Parathyroid adenoma (tissue), 2 donors: ENCODE results near the gene LMNA.

Source experiments
- H2AFZ ChIP-seq: fragments of 300-600 bp; sonication (generic); one replicate; pipeline ENCODE4 v1.7.0; 2017; ENCODE audit warnings: antibody characterized with exemption, mild to moderate bottlenecking
- H3K27ac ChIP-seq: fragments of 300-600 bp; sonication (generic); one replicate; pipeline ENCODE4 v1.7.0; 2017
- H3K27me3 ChIP-seq: fragments of 300-600 bp; sonication (generic); one replicate; pipeline ENCODE4 v1.7.0; 2017; ENCODE audit warnings: low read length; ENCODE audit not compliant: control insufficient read depth, insufficient read depth
- H3K36me3 ChIP-seq: fragments of 300-600 bp; sonication (generic); one replicate; pipeline ENCODE4 v1.7.0; 2017; ENCODE audit warnings: low read length; ENCODE audit not compliant: control insufficient read depth, insufficient read depth
- H3K4me1 ChIP-seq: fragments of 300-600 bp; sonication (generic); one replicate; pipeline ENCODE4 v1.7.0; 2017; ENCODE audit warnings: control low read depth
- H3K4me2 ChIP-seq: fragments of 300-600 bp; sonication (generic); one replicate; pipeline ENCODE4 v1.7.0; 2017; ENCODE audit warnings: low read length
- H3K4me3 ChIP-seq: fragments of 300-600 bp; sonication (generic); one replicate; pipeline ENCODE4 v1.7.0; 2017; ENCODE audit warnings: low read depth, low read length
- H3K79me2 ChIP-seq: fragments of 300-600 bp; sonication (generic); one replicate; pipeline ENCODE4 v1.7.0; 2017; ENCODE audit warnings: control low read depth
- H3K9ac ChIP-seq: fragments of 300-600 bp; sonication (generic); one replicate; pipeline ENCODE4 v1.7.0; 2017; ENCODE audit warnings: mild to moderate bottlenecking
- H3K9me3 ChIP-seq: fragments of 300-600 bp; sonication (generic); one replicate; pipeline ENCODE4 v1.7.0; 2017; ENCODE audit warnings: low read length; ENCODE audit not compliant: control insufficient read depth
- TF ChIP-seq, protein P1 (sequence below): fragments of 300-600 bp; sonication (generic); IDR thresholded peaks from one replicate; pipeline ENCODE4 v1.7.0; 2017; ENCODE audit warnings: antibody characterized with exemption, mild to moderate bottlenecking
- donor health status: primary hyperparathyroidism.

LMNA gene

DNA sequence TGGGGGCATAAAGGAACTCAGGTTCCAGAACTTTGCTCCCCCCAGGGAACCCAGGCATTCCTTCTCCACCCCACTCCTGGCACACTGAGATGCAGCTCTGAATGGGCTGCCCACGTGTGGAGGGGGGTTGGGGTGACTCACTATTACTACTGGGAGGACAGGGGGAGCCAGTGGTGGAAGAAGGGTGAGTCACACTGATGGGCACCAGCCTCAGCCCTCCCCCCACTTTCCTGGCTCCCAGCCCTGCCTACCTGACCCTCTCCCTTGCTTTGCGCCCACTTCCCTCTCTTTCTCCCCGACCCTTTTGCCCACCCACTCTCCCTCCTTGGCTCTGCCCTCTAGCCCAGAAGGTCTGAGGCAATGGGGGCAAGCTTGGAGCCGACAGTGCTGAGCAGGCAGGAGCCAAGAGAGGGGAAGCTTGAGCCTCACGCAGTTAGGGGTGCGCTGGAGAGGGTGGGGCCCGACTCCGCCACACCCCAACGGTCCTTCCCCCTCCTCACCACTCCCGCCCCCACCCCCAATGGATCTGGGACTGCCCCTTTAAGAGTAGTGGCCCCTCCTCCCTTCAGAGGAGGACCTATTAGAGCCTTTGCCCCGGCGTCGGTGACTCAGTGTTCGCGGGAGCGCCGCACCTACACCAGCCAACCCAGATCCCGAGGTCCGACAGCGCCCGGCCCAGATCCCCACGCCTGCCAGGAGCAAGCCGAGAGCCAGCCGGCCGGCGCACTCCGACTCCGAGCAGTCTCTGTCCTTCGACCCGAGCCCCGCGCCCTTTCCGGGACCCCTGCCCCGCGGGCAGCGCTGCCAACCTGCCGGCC is at the start of gene LMNA:
LMNA (plus strand) TSS at position 611 of the 818 bp plus-strand sequence. CDS start 208 bp downstream, outside the sequence.
- peaks cover 8% of the 10 kb centered on the region for H3K4me1 ChIP-seq
- peaks cover 23% of the 10 kb centered on the region for H3K79me2 ChIP-seq
- peak within 1 kb of the TSS; percentile 92 for H3K9ac ChIP-seq
- H2AFZ ChIP-seq, result peak within 1 kb of the TSS; percentile 64
- no peaks in the 10 kb centered on the region for H3K36me3 ChIP-seq
- TF ChIP-seq, protein P1, sequence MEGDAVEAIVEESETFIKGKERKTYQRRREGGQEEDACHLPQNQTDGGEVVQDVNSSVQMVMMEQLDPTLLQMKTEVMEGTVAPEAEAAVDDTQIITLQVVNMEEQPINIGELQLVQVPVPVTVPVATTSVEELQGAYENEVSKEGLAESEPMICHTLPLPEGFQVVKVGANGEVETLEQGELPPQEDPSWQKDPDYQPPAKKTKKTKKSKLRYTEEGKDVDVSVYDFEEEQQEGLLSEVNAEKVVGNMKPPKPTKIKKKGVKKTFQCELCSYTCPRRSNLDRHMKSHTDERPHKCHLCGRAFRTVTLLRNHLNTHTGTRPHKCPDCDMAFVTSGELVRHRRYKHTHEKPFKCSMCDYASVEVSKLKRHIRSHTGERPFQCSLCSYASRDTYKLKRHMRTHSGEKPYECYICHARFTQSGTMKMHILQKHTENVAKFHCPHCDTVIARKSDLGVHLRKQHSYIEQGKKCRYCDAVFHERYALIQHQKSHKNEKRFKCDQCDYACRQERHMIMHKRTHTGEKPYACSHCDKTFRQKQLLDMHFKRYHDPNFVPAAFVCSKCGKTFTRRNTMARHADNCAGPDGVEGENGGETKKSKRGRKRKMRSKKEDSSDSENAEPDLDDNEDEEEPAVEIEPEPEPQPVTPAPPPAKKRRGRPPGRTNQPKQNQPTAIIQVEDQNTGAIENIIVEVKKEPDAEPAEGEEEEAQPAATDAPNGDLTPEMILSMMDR, result no peak
- peak within 1 kb of the TSS; percentile 89 for H3K27ac ChIP-seq
- peak within 1 kb of the TSS; percentile 78 for H3K4me2 ChIP-seq
- H3K4me3 ChIP-seq, result peak within 1 kb of the TSS; percentile 100
- H3K27me3 ChIP-seq, result no peaks in the 10 kb centered on the region
- H3K9me3 ChIP-seq, result no peaks in the 10 kb centered on the region

DNA sequence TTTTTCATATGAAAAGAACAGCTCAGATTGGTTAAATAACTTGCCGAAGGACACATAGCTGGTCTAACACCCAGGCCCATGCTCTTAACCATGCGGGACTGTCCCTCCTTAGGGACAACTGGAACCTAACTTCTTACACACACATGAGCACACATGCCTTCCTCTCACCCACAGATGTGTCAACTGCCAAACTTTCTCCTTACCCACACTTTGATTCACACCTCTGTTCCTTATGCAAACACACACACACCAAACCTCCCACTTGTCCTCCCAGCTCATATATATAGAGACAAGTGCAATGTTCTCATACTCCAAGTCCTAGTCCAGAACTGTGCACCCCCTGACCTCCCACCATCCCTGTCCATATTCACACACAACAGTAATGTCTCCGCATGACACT is 49.3 kb upstream of the LMNA start:
- Histone ChIP-seq H3K27ac (no peak overlapping the region), H3K9ac (no peak overlapping the region)

DNA sequence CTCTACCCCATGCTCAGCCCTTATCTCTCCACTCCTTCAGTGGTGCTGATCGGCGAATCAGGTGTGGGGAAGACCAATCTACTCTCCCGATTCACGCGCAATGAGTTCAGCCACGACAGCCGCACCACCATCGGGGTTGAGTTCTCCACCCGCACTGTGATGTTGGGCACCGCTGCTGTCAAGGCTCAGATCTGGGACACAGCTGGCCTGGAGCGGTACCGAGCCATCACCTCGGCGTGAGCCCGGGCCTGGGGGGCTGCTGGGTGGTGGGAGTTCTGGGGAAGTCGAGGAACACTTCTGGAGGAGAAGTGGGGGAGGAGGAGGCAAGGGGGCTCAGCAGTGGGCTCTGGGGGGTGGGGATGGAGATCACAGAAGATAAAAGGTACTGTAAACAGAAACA is 48.6 kb upstream of the LMNA start:
- H3K36me3 ChIP-seq, result no peaks in the 10 kb centered on the region
- TF ChIP-seq, protein P1, result no peak
- H3K9ac ChIP-seq, result no peak overlapping the region
- H3K9me3 ChIP-seq, result no peaks in the 10 kb centered on the region
- no peaks in the 10 kb centered on the region for H3K27me3 ChIP-seq
- no peak overlapping the region for H3K27ac ChIP-seq
- H3K79me2 ChIP-seq, result no peaks in the 10 kb centered on the region
- no peak overlapping the region for H3K4me3 ChIP-seq
- no peak overlapping the region for H3K4me2 ChIP-seq
- H2AFZ ChIP-seq, result no peak overlapping the region
- no peaks in the 10 kb centered on the region for H3K4me1 ChIP-seq

More for the DNA sequence above, 49.3 kb upstream of the LMNA start:
- no peak overlapping the region for H3K4me3 ChIP-seq
- H3K4me1 ChIP-seq, result no peaks in the 10 kb centered on the region
- no peak overlapping the region for H3K4me2 ChIP-seq
- no peaks in the 10 kb centered on the region for H3K27me3 ChIP-seq
- no peaks in the 10 kb centered on the region for H3K9me3 ChIP-seq
- H3K79me2 ChIP-seq, result no peaks in the 10 kb centered on the region
- TF ChIP-seq, protein P1, result no peak
- no peaks in the 10 kb centered on the region for H3K36me3 ChIP-seq
- no peak overlapping the region for H2AFZ ChIP-seq

DNA sequence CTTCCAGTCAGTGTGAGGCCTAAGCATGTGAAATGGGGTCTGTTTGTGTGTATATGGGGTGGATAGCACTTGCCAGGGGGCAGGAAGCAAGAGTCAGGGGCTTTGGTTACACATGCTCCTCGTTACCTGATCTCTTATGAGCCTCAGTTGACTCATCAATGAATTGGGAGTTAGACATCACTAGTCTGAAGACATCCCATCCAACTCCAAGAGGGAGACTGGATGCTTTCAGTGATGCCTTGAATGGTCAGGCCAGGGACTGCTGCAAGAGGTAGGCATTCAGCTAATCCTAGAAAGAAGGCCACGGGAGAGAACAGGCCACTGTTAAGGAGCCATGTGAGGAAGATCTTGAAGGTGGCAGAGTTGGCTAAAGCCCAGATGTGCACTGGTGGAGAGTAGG is 47.2 kb upstream of the LMNA start:
- Histone ChIP-seq H3K4me2 (no peak overlapping the region), H2AFZ (no peak overlapping the region), H3K27ac (no peak overlapping the region), H3K36me3 (no peaks in the 10 kb centered on the region), H3K27me3 (no peaks in the 10 kb centered on the region), H3K4me1 (no peaks in the 10 kb centered on the region), H3K4me3 (no peak overlapping the region), H3K79me2 (no peaks in the 10 kb centered on the region), H3K9ac (no peak overlapping the region), H3K9me3 (no peaks in the 10 kb centered on the region)
- TF ChIP-seq, protein P1, result no peak
